SK-N-SH (cell line): ENCODE measurements around the gene CCDC148.

Source experiments
- USF2 ChIP-seq: fragments of 150-350 bp; IDR thresholded peaks from 2 replicates; pipeline ENCODE4 v1.6.1; 2017; ENCODE audit warnings: antibody characterized with exemption, low read length, low read depth, borderline replicate concordance
- TF ChIP-seq, protein P1 (sequence below): fragments of 200-600 bp; sonication (generic); IDR thresholded peaks from 2 replicates; pipeline ENCODE4 v1.6.1; 2017; ENCODE audit warnings: antibody characterized with exemption, mild to moderate bottlenecking, moderate library complexity

GRCh38 chr2:158243392-158243791, 213.2 kb downstream of the CCDC148 start:
- no peak for TF ChIP-seq USF2
- TF ChIP-seq, protein P1, sequence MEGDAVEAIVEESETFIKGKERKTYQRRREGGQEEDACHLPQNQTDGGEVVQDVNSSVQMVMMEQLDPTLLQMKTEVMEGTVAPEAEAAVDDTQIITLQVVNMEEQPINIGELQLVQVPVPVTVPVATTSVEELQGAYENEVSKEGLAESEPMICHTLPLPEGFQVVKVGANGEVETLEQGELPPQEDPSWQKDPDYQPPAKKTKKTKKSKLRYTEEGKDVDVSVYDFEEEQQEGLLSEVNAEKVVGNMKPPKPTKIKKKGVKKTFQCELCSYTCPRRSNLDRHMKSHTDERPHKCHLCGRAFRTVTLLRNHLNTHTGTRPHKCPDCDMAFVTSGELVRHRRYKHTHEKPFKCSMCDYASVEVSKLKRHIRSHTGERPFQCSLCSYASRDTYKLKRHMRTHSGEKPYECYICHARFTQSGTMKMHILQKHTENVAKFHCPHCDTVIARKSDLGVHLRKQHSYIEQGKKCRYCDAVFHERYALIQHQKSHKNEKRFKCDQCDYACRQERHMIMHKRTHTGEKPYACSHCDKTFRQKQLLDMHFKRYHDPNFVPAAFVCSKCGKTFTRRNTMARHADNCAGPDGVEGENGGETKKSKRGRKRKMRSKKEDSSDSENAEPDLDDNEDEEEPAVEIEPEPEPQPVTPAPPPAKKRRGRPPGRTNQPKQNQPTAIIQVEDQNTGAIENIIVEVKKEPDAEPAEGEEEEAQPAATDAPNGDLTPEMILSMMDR = no peak
